Parathyroid adenoma (tissue), 2 donors: ENCODE data around the gene RPL12.

Source experiments
- H2AFZ ChIP-seq: fragments of 300-600 bp; sonication (generic); one replicate; pipeline ENCODE4 v1.7.0; 2017; ENCODE audit warnings: antibody characterized with exemption, mild to moderate bottlenecking
- H3K27ac ChIP-seq: fragments of 300-600 bp; sonication (generic); one replicate; pipeline ENCODE4 v1.7.0; 2017
- H3K27me3 ChIP-seq: fragments of 300-600 bp; sonication (generic); one replicate; pipeline ENCODE4 v1.7.0; 2017; ENCODE audit warnings: low read length; ENCODE audit not compliant: control insufficient read depth, insufficient read depth
- H3K36me3 ChIP-seq: fragments of 300-600 bp; sonication (generic); one replicate; pipeline ENCODE4 v1.7.0; 2017; ENCODE audit warnings: low read length; ENCODE audit not compliant: control insufficient read depth, insufficient read depth
- H3K4me1 ChIP-seq: fragments of 300-600 bp; sonication (generic); one replicate; pipeline ENCODE4 v1.7.0; 2017; ENCODE audit warnings: control low read depth
- H3K4me2 ChIP-seq: fragments of 300-600 bp; sonication (generic); one replicate; pipeline ENCODE4 v1.7.0; 2017; ENCODE audit warnings: low read length
- H3K4me3 ChIP-seq: fragments of 300-600 bp; sonication (generic); one replicate; pipeline ENCODE4 v1.7.0; 2017; ENCODE audit warnings: low read depth, low read length
- H3K79me2 ChIP-seq: fragments of 300-600 bp; sonication (generic); one replicate; pipeline ENCODE4 v1.7.0; 2017; ENCODE audit warnings: control low read depth
- H3K9ac ChIP-seq: fragments of 300-600 bp; sonication (generic); one replicate; pipeline ENCODE4 v1.7.0; 2017; ENCODE audit warnings: mild to moderate bottlenecking
- H3K9me3 ChIP-seq: fragments of 300-600 bp; sonication (generic); one replicate; pipeline ENCODE4 v1.7.0; 2017; ENCODE audit warnings: low read length; ENCODE audit not compliant: control insufficient read depth
- CTCF ChIP-seq: fragments of 300-600 bp; sonication (generic); IDR thresholded peaks from one replicate; pipeline ENCODE4 v1.7.0; 2017; ENCODE audit warnings: antibody characterized with exemption, mild to moderate bottlenecking
- donor health status: primary hyperparathyroidism.

The RPL12 gene

DNA sequence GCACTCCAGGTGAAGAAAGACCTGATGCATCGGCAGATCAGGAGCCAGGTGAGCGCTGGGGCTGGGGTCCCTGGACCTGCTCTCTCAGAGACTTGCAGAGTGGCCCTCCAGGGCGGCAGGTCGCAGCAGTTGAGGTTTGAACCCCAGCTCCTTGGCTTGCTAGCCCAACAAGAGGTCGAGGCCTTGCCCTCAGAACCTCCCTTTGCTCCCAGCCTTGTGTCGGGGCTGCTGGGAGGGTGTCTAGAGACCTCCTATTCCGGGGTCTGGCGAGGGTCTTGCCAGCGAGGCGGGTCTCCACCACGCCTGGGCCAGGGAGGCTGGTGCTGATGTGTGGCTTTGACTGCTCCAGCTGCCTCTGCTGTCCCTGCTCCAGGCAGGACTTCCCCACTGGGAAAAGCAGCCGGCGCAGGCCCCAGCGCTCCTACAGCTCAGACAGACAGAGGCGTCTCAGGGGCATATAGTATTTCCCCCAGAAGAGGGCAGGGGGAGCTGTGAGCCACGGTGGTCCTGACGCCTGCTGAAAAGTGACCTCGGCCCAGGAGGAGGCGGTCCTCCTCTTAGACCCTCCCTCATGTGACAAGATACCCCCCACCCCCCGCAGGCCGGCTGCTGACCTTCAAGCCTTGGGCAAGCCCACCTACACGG, 38.4 kb upstream of the RPL12 start:
- Histone ChIP-seq H3K79me2 (no peaks in the 10 kb centered on the region), H2AFZ (no peak overlapping the region), H3K27ac (no peak overlapping the region), H3K4me3 (no peak overlapping the region), H3K9ac (no peak overlapping the region), H3K36me3 (no peaks in the 10 kb centered on the region), H3K27me3 (no peaks in the 10 kb centered on the region), H3K4me2 (no peak overlapping the region), H3K4me1 (no peaks in the 10 kb centered on the region), H3K9me3 (no peaks in the 10 kb centered on the region)
- TF ChIP-seq CTCF = no peak

DNA sequence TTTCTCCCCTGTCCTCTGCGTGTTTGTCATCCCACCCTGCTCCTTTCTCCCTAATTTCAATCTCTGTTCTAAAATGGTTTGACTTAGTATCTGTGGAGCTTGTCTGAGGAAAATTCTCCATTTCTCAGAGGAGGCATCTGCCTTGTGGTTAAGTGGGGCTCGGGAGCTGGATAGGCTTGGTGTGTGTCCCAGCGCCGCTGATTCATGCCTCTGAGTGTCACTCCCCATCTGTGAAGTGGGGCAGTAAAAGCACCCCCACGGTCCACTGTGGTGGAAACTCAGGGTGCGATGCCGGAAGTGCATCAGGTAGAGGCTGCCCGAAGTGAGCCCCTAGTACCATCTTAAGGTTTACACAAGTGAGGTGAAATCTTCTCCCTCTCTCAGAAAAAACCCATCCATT, 37.7 kb upstream of the RPL12 start:
- Histone ChIP-seq H3K4me1 (no peaks in the 10 kb centered on the region), H3K4me2 (no peak overlapping the region), H3K79me2 (no peaks in the 10 kb centered on the region), H2AFZ (no peak overlapping the region), H3K36me3 (no peaks in the 10 kb centered on the region), H3K4me3 (no peak overlapping the region), H3K27me3 (no peaks in the 10 kb centered on the region), H3K9me3 (no peaks in the 10 kb centered on the region), H3K27ac (no peak overlapping the region), H3K9ac (no peak overlapping the region)
- TF ChIP-seq CTCF = no peak

GRCh38 chr9:127485995-127486394, 34.8 kb upstream of the RPL12 start:
- H3K9me3 ChIP-seq = no peaks in the 10 kb centered on the region
- H3K4me3 ChIP-seq = no peak overlapping the region
- no peak overlapping the region for H3K9ac ChIP-seq
- H3K27me3 ChIP-seq = no peaks in the 10 kb centered on the region
- no peak overlapping the region for H3K27ac ChIP-seq
- no peak overlapping the region for H2AFZ ChIP-seq
- H3K4me1 ChIP-seq = no peaks in the 10 kb centered on the region
- no peaks in the 10 kb centered on the region for H3K79me2 ChIP-seq
- H3K36me3 ChIP-seq = no peaks in the 10 kb centered on the region
- no peak for TF ChIP-seq CTCF
- H3K4me2 ChIP-seq = no peak overlapping the region

- Histone ChIP-seq H3K79me2 (no peaks in the 10 kb centered on the region), H2AFZ (no peak overlapping the region), H3K27ac (no peak overlapping the region), H3K9me3 (no peaks in the 10 kb centered on the region), H3K4me1 (no peaks in the 10 kb centered on the region), H3K4me2 (no peak overlapping the region), H3K9ac (no peak overlapping the region), H3K27me3 (no peaks in the 10 kb centered on the region), H3K4me3 (no peak overlapping the region), H3K36me3 (no peaks in the 10 kb centered on the region)
- no peak for TF ChIP-seq CTCF
Measured at GRCh38 chr9:127482662-127483061, 31.5 kb upstream of the RPL12 start.

DNA sequence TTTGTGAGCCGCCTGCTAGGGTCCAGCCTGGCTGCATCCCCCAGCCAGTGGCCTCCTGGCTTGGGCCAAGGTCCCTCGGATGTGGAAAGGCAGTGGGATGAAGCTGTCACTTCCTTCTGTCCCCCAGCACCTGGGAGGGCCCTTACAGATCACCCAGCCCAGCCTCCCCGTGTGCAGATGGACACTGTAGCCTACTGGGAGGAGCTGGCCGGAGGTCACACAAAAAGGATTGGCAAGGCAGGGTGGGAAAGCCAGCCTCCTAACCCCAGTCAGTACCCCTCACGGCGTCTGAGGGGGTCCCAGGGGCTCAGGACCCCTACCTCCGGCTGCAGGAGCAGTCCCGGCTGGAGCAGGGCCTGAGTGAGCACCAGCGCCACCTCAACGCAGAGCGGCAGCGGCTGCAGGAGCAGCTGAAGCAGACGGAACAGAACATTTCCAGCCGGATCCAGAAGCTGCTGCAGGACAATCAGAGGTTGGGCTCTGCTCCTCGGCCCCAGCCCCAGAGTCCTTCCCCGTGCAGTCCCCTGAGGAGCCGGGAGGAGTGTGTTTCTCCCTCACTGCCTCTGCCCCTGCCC, 28.4 kb upstream of the RPL12 start:
- Histone ChIP-seq H2AFZ (no peak overlapping the region), H3K36me3 (no peaks in the 10 kb centered on the region), H3K27ac (no peak overlapping the region), H3K27me3 (no peaks in the 10 kb centered on the region), H3K4me1 (no peaks in the 10 kb centered on the region), H3K9ac (no peak overlapping the region), H3K79me2 (no peaks in the 10 kb centered on the region), H3K9me3 (no peaks in the 10 kb centered on the region), H3K4me3 (no peak overlapping the region), H3K4me2 (no peak overlapping the region)
- no peak for TF ChIP-seq CTCF
